ENCODE measurements around the gene LRRIQ3.

DNA sequence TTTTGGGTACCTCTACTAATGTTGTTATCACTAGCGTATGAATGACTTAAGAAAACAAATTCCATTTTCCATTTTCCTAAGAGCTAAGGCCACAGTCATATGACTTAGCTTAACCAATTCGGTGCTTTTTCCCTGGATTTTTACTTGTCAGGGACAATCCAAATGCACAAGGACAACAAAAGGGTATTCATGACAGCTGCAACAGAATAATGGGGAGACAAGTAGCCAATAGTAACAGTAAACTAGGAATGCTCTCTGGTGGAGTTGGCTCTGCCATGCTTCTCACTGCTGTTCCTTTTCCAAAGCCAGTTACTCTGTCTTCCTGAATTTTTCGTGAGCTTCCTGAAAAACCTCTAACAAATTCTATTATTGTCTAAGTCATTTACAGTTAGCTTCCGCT lies 52.9 kb downstream of the LRRIQ3 start:
- TF ChIP-seq FOS (IDR thresholded peaks at IDR 0.05; ENCODE audit: borderline replicate concordance, insufficient read depth, low read length) (no peak), CTCF (IDR thresholded peaks at IDR 0.05; ENCODE audit: extremely low read depth in 1 of 2, insufficient read depth in 1 of 2, low read depth in 1 of 2, low read length in 2 of 2) (no peak), EZH2 (IDR thresholded peaks at IDR 0.05; ENCODE audit: borderline replicate concordance, low read depth, low read length, severe bottlenecking) (no peak), JUN (IDR thresholded peaks at IDR 0.05; ENCODE audit: borderline replicate concordance, insufficient read depth, insufficient read length, low read depth) (no peak)
